Uterus (tissue), 2 donors: ENCODE data around the gene MAP4K4.

Experiments used
- POLR2A ChIP-seq, 2 donors: fragments of 450-650 bp; IDR thresholded peaks; one replicate each; pipeline ENCODE4 v1.6.1; 2016; ENCODE audit warnings: antibody characterized with exemption in 2 of 2, mild to moderate bottlenecking in 1 of 2, moderate library complexity in 1 of 2
- TF ChIP-seq, protein P1 (sequence below), 4 experiments: fragments of 200-600 bp in 2 of 4; fragments of 450-650 bp in 2 of 4; sonication (generic) in 2 of 4; IDR thresholded peaks; one replicate each; pipeline ENCODE4 v1.5.1; 2016 to 2019; ENCODE audit warnings: antibody characterized with exemption in 4 of 4, mild to moderate bottlenecking in 2 of 4, moderate library complexity in 1 of 4

DNA sequence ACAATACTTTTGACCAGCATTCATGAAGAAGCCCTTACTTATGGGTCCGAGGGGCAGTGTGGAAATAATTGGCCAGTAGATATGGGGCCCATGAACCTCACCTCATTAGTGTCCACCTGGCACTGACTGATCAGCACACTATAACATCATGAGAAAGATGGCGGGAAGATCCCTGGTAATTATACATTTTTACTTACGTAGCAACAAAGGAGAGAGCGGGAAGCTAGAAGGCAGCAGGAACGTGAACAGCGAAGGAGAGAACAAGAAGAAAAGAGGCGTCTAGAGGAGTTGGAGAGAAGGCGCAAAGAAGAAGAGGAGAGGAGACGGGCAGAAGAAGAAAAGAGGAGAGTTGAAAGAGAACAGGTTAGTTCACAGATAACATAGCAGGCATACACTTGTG, 158.3 kb downstream of the MAP4K4 start:
- TF ChIP-seq, protein P1, sequence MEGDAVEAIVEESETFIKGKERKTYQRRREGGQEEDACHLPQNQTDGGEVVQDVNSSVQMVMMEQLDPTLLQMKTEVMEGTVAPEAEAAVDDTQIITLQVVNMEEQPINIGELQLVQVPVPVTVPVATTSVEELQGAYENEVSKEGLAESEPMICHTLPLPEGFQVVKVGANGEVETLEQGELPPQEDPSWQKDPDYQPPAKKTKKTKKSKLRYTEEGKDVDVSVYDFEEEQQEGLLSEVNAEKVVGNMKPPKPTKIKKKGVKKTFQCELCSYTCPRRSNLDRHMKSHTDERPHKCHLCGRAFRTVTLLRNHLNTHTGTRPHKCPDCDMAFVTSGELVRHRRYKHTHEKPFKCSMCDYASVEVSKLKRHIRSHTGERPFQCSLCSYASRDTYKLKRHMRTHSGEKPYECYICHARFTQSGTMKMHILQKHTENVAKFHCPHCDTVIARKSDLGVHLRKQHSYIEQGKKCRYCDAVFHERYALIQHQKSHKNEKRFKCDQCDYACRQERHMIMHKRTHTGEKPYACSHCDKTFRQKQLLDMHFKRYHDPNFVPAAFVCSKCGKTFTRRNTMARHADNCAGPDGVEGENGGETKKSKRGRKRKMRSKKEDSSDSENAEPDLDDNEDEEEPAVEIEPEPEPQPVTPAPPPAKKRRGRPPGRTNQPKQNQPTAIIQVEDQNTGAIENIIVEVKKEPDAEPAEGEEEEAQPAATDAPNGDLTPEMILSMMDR (IDR thresholded peaks at IDR 0.05) = no peak
- TF ChIP-seq POLR2A (IDR thresholded peaks at IDR 0.05) = no peak
